GM23338 (cell line): ENCODE results near the gene ABCB8. TPM values are rescaled to one million over a fixed set of nuclear protein-coding genes. Genes with fewer than 3 reads are reported as not detected.

Source experiments
- ATAC-seq: fragments of 200-7000 bp; cut with Tn5 transposase; 3 replicates; pipeline ENCODE4 v1.9.1; 2020
- DNase-seq: peaks from one replicate; pipeline ENCODE4 v3.0.0-alpha.2; 2015; ENCODE audit warnings: low spot score
- H2AFZ ChIP-seq: fragments of 200-600 bp; sonication (generic); 2 replicates; pipeline ENCODE4 v1.8.0; 2016; ENCODE audit warnings: antibody characterized with exemption, mild to moderate bottlenecking, moderate library complexity
- H3F3A ChIP-seq: fragments of 200-600 bp; sonication (generic); replicated peaks from 2 replicates; pipeline ENCODE4 v1.8.0; 2017; ENCODE audit warnings: antibody characterized with exemption, mixed run types, low read depth
- H3K27ac ChIP-seq: fragments of 200-600 bp; sonication (generic); 2 replicates; pipeline ENCODE4 v1.6.1; 2016; ENCODE audit warnings: low read depth
- H3K27me3 ChIP-seq: fragments of 200-600 bp; sonication (generic); 2 replicates; pipeline ENCODE4 v1.8.0; 2016; ENCODE audit warnings: mild to moderate bottlenecking, mixed run types, moderate library complexity; ENCODE audit not compliant: insufficient read depth
- H3K36me3 ChIP-seq: fragments of 200-600 bp; sonication (generic); 2 replicates; pipeline ENCODE4 v1.8.0; 2016; ENCODE audit warnings: mild to moderate bottlenecking; ENCODE audit not compliant: insufficient read depth
- H3K4me1 ChIP-seq: fragments of 200-600 bp; sonication (generic); 2 replicates; pipeline ENCODE4 v1.8.0; 2016; ENCODE audit warnings: mild to moderate bottlenecking, moderate library complexity; ENCODE audit not compliant: insufficient read depth
- H3K4me2 ChIP-seq: fragments of 200-600 bp; sonication (generic); 2 replicates; pipeline ENCODE4 v1.7.1; 2017; ENCODE audit warnings: mixed run types
- H3K4me3 ChIP-seq: fragments of 200-600 bp; sonication (generic); 2 replicates; pipeline ENCODE4 v1.6.1; 2016; ENCODE audit warnings: mixed run types
- H3K79me2 ChIP-seq: fragments of 200-600 bp; sonication (generic); replicated peaks from 2 replicates; pipeline ENCODE4 v1.8.0; 2017; ENCODE audit warnings: mild to moderate bottlenecking; ENCODE audit not compliant: insufficient read depth
- H3K9me2 ChIP-seq: fragments of 200-600 bp; sonication (generic); 2 replicates; pipeline ENCODE4 v1.8.0; 2017; ENCODE audit not compliant: insufficient read depth
- H4K20me1 ChIP-seq: fragments of 200-600 bp; sonication (generic); replicated peaks from 2 replicates; pipeline ENCODE4 v1.8.0; 2017; ENCODE audit warnings: mild to moderate bottlenecking; ENCODE audit not compliant: insufficient read depth
- H3K27ac Mint-ChIP-seq: 2 replicates; pipeline ENCODE4 v1.8.0; 2020; ENCODE audit warnings: inconsistent platforms, mild to moderate bottlenecking, moderate library complexity, mixed read lengths
- H3K27me3 Mint-ChIP-seq: 3 replicates; pipeline ENCODE4 v1.8.0; 2022; ENCODE audit warnings: low read depth, mild to moderate bottlenecking, moderate library complexity, mixed read lengths, inconsistent platforms; ENCODE audit not compliant: insufficient read depth, poor library complexity
- H3K36me3 Mint-ChIP-seq: 3 replicates; pipeline ENCODE4 v1.8.0; 2021; ENCODE audit warnings: low read depth, mild to moderate bottlenecking, inconsistent platforms, moderate library complexity, mixed read lengths
- H3K4me1 Mint-ChIP-seq: 3 replicates; pipeline ENCODE4 v1.8.0; 2020; ENCODE audit warnings: mild to moderate bottlenecking, inconsistent platforms, mixed read lengths
- H3K4me3 Mint-ChIP-seq: 3 replicates; pipeline ENCODE4 v1.8.0; 2021; ENCODE audit warnings: moderate library complexity, mild to moderate bottlenecking, inconsistent platforms, mixed read lengths
- H3K9me3 Mint-ChIP-seq: 3 replicates; pipeline ENCODE4 v1.8.0; 2020; ENCODE audit warnings: moderate library complexity, mild to moderate bottlenecking, inconsistent platforms, mixed read lengths
- CREB1 ChIP-seq: fragments of 250-450 bp; sonication (Bioruptor Pico); IDR thresholded peaks from 2 replicates; pipeline ENCODE4 v1.5.0; 2020; ENCODE audit warnings: low read depth, mild to moderate bottlenecking, moderate library complexity
- CTCF ChIP-seq, 2 experiments: fragments of 200-600 bp in 1 of 2; sonication (generic) in 1 of 2; conservative IDR thresholded peaks; 2 replicates each; pipeline versions ENCODE4 v1.5.1 to v1.6.1; 2016 to 2017; ENCODE audit warnings: antibody characterized with exemption in 2 of 2, low read depth in 2 of 2, mild to moderate bottlenecking in 2 of 2, moderate library complexity in 1 of 2
- ETS1 ChIP-seq: IDR thresholded peaks from 2 replicates; pipeline ENCODE4 v1.6.1; 2016; ENCODE audit warnings: antibody characterized with exemption
- EZH2 ChIP-seq: fragments of 200-600 bp; sonication (generic); IDR thresholded peaks from one replicate; pipeline ENCODE4 v1.8.0; 2017; ENCODE audit warnings: antibody characterized with exemption, mild to moderate bottlenecking, low read depth; ENCODE audit not compliant: unreplicated experiment
- EZH2phosphoT487 ChIP-seq: fragments of 200-600 bp; sonication (generic); IDR thresholded peaks from one replicate; pipeline ENCODE4 v1.8.1; 2018; ENCODE audit warnings: antibody characterized with exemption; ENCODE audit not compliant: unreplicated experiment
- JUNB ChIP-seq: IDR thresholded peaks from one replicate; pipeline ENCODE4 v1.6.1; 2016; ENCODE audit warnings: antibody characterized with exemption; ENCODE audit not compliant: unreplicated experiment
- NANOG ChIP-seq: IDR thresholded peaks from 2 replicates; pipeline ENCODE4 v1.6.1; 2016; ENCODE audit warnings: antibody characterized with exemption, borderline replicate concordance
- POLR2AphosphoS5 ChIP-seq: IDR thresholded peaks from 2 replicates; pipeline ENCODE4 v1.6.1; 2016; ENCODE audit warnings: antibody characterized with exemption, low read depth
- REST ChIP-seq: IDR thresholded peaks from one replicate; pipeline ENCODE4 v1.6.1; 2018; ENCODE audit warnings: antibody characterized with exemption; ENCODE audit not compliant: unreplicated experiment
- STAT1 ChIP-seq: IDR thresholded peaks from one replicate; pipeline ENCODE4 v1.6.1; 2016; ENCODE audit warnings: antibody characterized with exemption; ENCODE audit not compliant: unreplicated experiment
- ZNF114 ChIP-seq: fragments of 250-450 bp; sonication (Bioruptor Pico); IDR thresholded peaks from 2 replicates; pipeline ENCODE4 v1.5.0; 2020; ENCODE audit warnings: mild to moderate bottlenecking, moderate library complexity
- ZNF331 ChIP-seq: fragments of 250-450 bp; sonication (Bioruptor Pico); IDR thresholded peaks from 2 replicates; pipeline ENCODE4 v1.5.0; 2020; ENCODE audit warnings: low read depth, mild to moderate bottlenecking, moderate library complexity
- ZNF462 ChIP-seq: fragments of 250-450 bp; sonication (Bioruptor Pico); IDR thresholded peaks from 2 replicates; pipeline ENCODE4 v1.5.0; 2020; ENCODE audit warnings: mild to moderate bottlenecking, moderate library complexity
- polyA plus RNA-seq: library from polyadenylated mRNA; unstranded; fragments of >200 nt; fragmentation: Nextera tagmentation; extraction: Ambion mirVana; gene quantifications from 2 replicates; pipeline ENCODE4 v1.2.1, GENCODE V29; 2016
- total RNA-seq: library from RNA; depleted of rRNA; stranded (reverse); fragments of >200 nt; shearing (Covaris generic); gene quantifications from 2 replicates; pipeline ENCODE4 v1.2.3, GENCODE V29; 2014

The ABCB8 gene
- total and polyA plus RNA-seq, 2 experiments from 2014 or later, result 11.4 to 27.1 TPM

GRCh38 chr7:150997075-150997511 lies 31.2 kb upstream of the ABCB8 start:
- Mint-ChIP-seq H3K27me3 (peaks cover 15% of the 10 kb centered on the region), H3K4me3 (no peak overlapping the region), H3K36me3 (peaks cover 3% of the 10 kb centered on the region), H3K27ac (no peak overlapping the region), H3K4me1 (peaks cover 15% of the 10 kb centered on the region), H3K9me3 (peaks cover 2% of the 10 kb centered on the region; the same call in 2 of the 3 replicates)
- DNase-seq (no peak), ATAC-seq (no peak)
- Histone ChIP-seq H3K4me1 (peaks cover 8% of the 10 kb centered on the region; the same call in 1 of the 2 replicates), H3K27me3 (no peaks in the 10 kb centered on the region), H3K4me2 (peak overlapping the region; percentile 14; the same call in 1 of the 2 replicates), H3K79me2 (no peaks in the 10 kb centered on the region), H3K36me3 (no peaks in the 10 kb centered on the region), H2AFZ (peak overlapping the region; percentile 76; the same call in 1 of the 2 replicates), H3K27ac (no peak overlapping the region), H3K9me2 (no peaks in the 10 kb centered on the region), H4K20me1 (no peaks in the 10 kb centered on the region), H3F3A (no peaks in the 10 kb centered on the region), H3K4me3 (no peak overlapping the region)
- TF ChIP-seq ZNF331 (CRISPR knock-in tag) (no peak), EZH2 (no peak), REST (no peak), ZNF114 (no peak), JUNB (no peak), STAT1 (no peak), POLR2AphosphoS5 (no peak), NANOG (no peak), EZH2phosphoT487 (no peak), CTCF (conservative IDR thresholded peaks at IDR 0.05; ENCODE audit: low read depth in 2 of 2) (no peak), CREB1 (CRISPR knock-in tag) (no peak), ETS1 (no peak), ZNF462 (CRISPR knock-in tag) (no peak)
